CD4-positive, alpha-beta T cell (primary cell): ENCODE results near the gene CTIF. TPM values are rescaled to one million over a fixed set of nuclear protein-coding genes. Genes with fewer than 3 reads are reported as not detected.
"Not testable (repeated sequence)": the region's sequence is repeated elsewhere in the genome, so short reads cannot be mapped to it uniquely, and the experiment has no call there.

Experiments
- ATAC-seq: fragments of 200-7000 bp; cut with Tn5 transposase; one replicate; pipeline ENCODE4 v1.10.0; 2022; ENCODE audit warnings: mild to moderate bottlenecking; ENCODE audit not compliant: poor library complexity
- CTCF ChIA-PET: fragments of 350-600 bp; sonication (Branson Sonifier 250); formaldehyde crosslinking; loops from one replicate; lab custom pipeline; 2021; ENCODE audit warnings: antibody characterized with exemption, inconsistent platforms; lab: Charles Lee
- POLR2A ChIA-PET: fragments of 350-600 bp; sonication (Branson Sonifier 250); formaldehyde crosslinking; loops from one replicate; lab custom pipeline; 2021; ENCODE audit warnings: antibody characterized with exemption, inconsistent platforms; lab: Charles Lee
- DNase-seq, 14 experiments: peaks; one replicate each; pipeline ENCODE4 v3.0.0-alpha.2; 2013 to 2020; ENCODE audit warnings: mixed read lengths in 2 of 14
- H3K27ac ChIP-seq, 2 donors: one replicate each; pipeline versions ENCODE4 v1.5.1 to v1.7.0; 2013; ENCODE audit warnings: low read length in 2 of 2, low read depth in 1 of 2, mild to moderate bottlenecking in 1 of 2
- H3K27me3 ChIP-seq, 2 experiments: 1 replicate in 1 of 2; 2 replicates in 1 of 2; pipeline versions ENCODE4 v1.6.1 to v1.7.0; 2013; ENCODE audit warnings: low read length in 2 of 2, control low read depth in 1 of 2, mild to moderate bottlenecking in 1 of 2, moderate library complexity in 1 of 2; ENCODE audit not compliant: insufficient read depth in 2 of 2, control insufficient read depth in 1 of 2
- H3K36me3 ChIP-seq: one replicate; pipeline ENCODE4 v1.6.1; 2013; ENCODE audit warnings: low read length, control low read depth; ENCODE audit not compliant: insufficient read depth
- H3K4me1 ChIP-seq: one replicate; pipeline ENCODE4 v1.6.1; 2013; ENCODE audit warnings: low read length, control low read depth; ENCODE audit not compliant: insufficient read depth
- H3K4me3 ChIP-seq: one replicate; pipeline ENCODE4 v1.5.1; 2013; ENCODE audit warnings: mild to moderate bottlenecking, low read length, moderate library complexity
- H3K9me3 ChIP-seq, 2 experiments: 1 replicate in 1 of 2; 2 replicates in 1 of 2; pipeline versions ENCODE4 v1.6.1 to v1.7.0; 2013; ENCODE audit warnings: low read length in 2 of 2, mild to moderate bottlenecking in 2 of 2, control low read depth in 1 of 2, moderate library complexity in 1 of 2; ENCODE audit not compliant: control insufficient read depth in 1 of 2, insufficient read depth in 1 of 2
- H3K27ac Mint-ChIP-seq: one replicate; pipeline ENCODE4 v1.8.0; 2020; ENCODE audit warnings: mixed read lengths
- H3K27me3 Mint-ChIP-seq: one replicate; pipeline ENCODE4 v1.8.0; 2021; ENCODE audit warnings: mixed read lengths
- H3K36me3 Mint-ChIP-seq: one replicate; pipeline ENCODE4 v1.8.0; 2021; ENCODE audit warnings: low read depth, mixed read lengths
- H3K4me1 Mint-ChIP-seq: one replicate; pipeline ENCODE4 v1.8.0; 2021; ENCODE audit warnings: low read depth, mixed read lengths
- H3K4me3 Mint-ChIP-seq: one replicate; pipeline ENCODE4 v1.8.0; 2020; ENCODE audit warnings: mild to moderate bottlenecking, mixed read lengths
- H3K9me3 Mint-ChIP-seq: one replicate; pipeline ENCODE4 v1.8.0; 2020; ENCODE audit warnings: mixed read lengths
- CTCF ChIP-seq: fragments of 200-600 bp; IDR thresholded peaks from one replicate; pipeline ENCODE4 v1.8.0; 2022; ENCODE audit warnings: antibody characterized with exemption, mild to moderate bottlenecking
- intact Hi-C, 2 experiments: fragments of 100-400 bp; cut with DNase I in 1 of 2; cut with micrococcal nuclease in 1 of 2; formaldehyde crosslinking; loops; one replicate each; pipeline versions ENCODE4 v1.15.1 to v1.9.0; 2023 to 2025; cut with DNase I, micrococcal nuclease
- total RNA-seq, 174 experiments: library from RNA in 2 of 174; stranded (reverse) in 2 of 174; gene quantifications; one replicate each; pipeline ENCODE4 v1.2.3 and lab custom pipeline; 2021 to 2026

Gene CTIF
- total RNA-seq, 2 experiments from 2014 or later, result 1.1 to 2.9 TPM

- peaks cover 16% of the 10 kb centered on the region for H3K4me1 Mint-ChIP-seq
- no peaks in the 10 kb centered on the region for H3K36me3 ChIP-seq
- H3K27me3 ChIP-seq, result no peaks in the 10 kb centered on the region
- H3K4me3 Mint-ChIP-seq, result no peak overlapping the region
- peaks cover 2% of the 10 kb centered on the region for H3K9me3 Mint-ChIP-seq
- ATAC-seq (no peak), DNase-seq (no peak)
- POLR2A ChIA-PET, result no interaction called here
- TF ChIP-seq CTCF, result no peak
- H3K36me3 Mint-ChIP-seq, result no peaks in the 10 kb centered on the region
- H3K27ac ChIP-seq, result no peak overlapping the region
- no peak overlapping the region for H3K27ac Mint-ChIP-seq
- peaks cover 33% of the 10 kb centered on the region for H3K4me1 ChIP-seq
- no peaks in the 10 kb centered on the region for H3K27me3 Mint-ChIP-seq
- CTCF ChIA-PET, result no interaction called here
- peaks cover 0 to 8% of the 10 kb centered on the region in 2 experiments for H3K9me3 ChIP-seq
- no peak overlapping the region for H3K4me3 ChIP-seq
- intact Hi-C loops, result no loop called here
Measured at GRCh38 chr18:48869591-48869990, 330.8 kb downstream of the CTIF start.

- H3K4me3 Mint-ChIP-seq, H3K27me3 Mint-ChIP-seq, H3K36me3 Mint-ChIP-seq, H3K36me3 ChIP-seq, H3K9me3 ChIP-seq, DNase-seq, H3K4me3 ChIP-seq, intact Hi-C loops, CTCF ChIA-PET, H3K27me3 ChIP-seq, H3K27ac Mint-ChIP-seq, H3K9me3 Mint-ChIP-seq, ATAC-seq, POLR2A ChIA-PET, H3K27ac ChIP-seq: not testable (repeated sequence)
- peaks cover 16% of the 10 kb centered on the region for H3K4me1 Mint-ChIP-seq
- H3K4me1 ChIP-seq, result peaks cover 33% of the 10 kb centered on the region
Measured at GRCh38 chr18:48870926-48871325, 332.1 kb downstream of the CTIF start.

- ATAC-seq (no peak), DNase-seq (no peak)
- Mint-ChIP-seq H3K27ac (no peak overlapping the region), H3K4me3 (no peak overlapping the region), H3K4me1 (peaks cover 16% of the 10 kb centered on the region), H3K27me3 (no peaks in the 10 kb centered on the region), H3K9me3 (no peaks in the 10 kb centered on the region), H3K36me3 (no peaks in the 10 kb centered on the region)
- intact Hi-C loops, result no loop called here
- Histone ChIP-seq H3K4me1 (peaks cover 33% of the 10 kb centered on the region), H3K9me3 (no peaks in the 10 kb centered on the region), H3K4me3 (no peak overlapping the region), H3K27ac (no peak overlapping the region), H3K36me3 (no peaks in the 10 kb centered on the region), H3K27me3 (no peaks in the 10 kb centered on the region)
- ChIA-PET POLR2A (no interaction called here), CTCF (no interaction called here)
- TF ChIP-seq CTCF, result no peak
Measured at GRCh38 chr18:48871391-48872166, 332.7 kb downstream of the CTIF start.
